ENCODE results near the gene CHST11. TPM values are rescaled to one million over a fixed set of nuclear protein-coding genes. Genes with fewer than 3 reads are reported as not detected.

The CHST11 gene
- total and polyA plus RNA-seq, 7 donors = 0.60 to 22.8 (median 10.0) TPM

DNA sequence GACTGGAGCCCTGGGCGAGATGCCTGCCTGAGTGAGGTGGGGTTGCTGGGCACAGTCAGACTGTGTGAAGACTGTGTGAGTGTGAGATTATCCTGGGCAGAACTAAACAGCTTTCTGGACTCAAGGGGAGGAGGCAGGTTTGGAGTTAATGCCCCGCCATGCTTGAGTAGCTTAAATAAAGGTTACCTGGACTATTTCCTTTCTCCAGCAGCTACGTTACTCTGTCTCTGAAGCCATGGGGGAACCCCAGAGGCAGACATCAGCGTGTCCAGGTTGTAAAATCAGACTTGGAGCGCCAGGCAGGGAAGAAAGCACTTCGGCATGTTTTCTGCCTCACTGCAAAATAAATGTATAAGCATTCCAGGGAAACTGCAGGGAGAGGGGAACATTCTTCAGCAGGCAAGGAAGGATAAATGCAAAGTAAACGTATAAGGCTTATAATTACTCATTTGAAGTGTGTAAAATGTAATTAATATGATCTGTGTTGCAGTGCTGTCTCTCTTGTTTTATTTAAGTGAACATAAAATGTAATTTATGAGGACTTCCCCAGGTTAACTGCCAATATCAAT is 129.7 kb downstream of the CHST11 start:
- Histone ChIP-seq H3K4me3 (no peak overlapping the region), H3K27me3 (no peaks in the 10 kb centered on the region), H3K36me3 (no peaks in the 10 kb centered on the region), H3K9me3 (no peaks in the 10 kb centered on the region), H3K4me1 (peaks cover 2 to 21% (median 9%) of the 10 kb centered on the region in 4 donors), H3K27ac (no peak overlapping the region)
- TF ChIP-seq POLR2A (IDR thresholded peaks at IDR 0.05) = no peak
- TF ChIP-seq, protein P1, sequence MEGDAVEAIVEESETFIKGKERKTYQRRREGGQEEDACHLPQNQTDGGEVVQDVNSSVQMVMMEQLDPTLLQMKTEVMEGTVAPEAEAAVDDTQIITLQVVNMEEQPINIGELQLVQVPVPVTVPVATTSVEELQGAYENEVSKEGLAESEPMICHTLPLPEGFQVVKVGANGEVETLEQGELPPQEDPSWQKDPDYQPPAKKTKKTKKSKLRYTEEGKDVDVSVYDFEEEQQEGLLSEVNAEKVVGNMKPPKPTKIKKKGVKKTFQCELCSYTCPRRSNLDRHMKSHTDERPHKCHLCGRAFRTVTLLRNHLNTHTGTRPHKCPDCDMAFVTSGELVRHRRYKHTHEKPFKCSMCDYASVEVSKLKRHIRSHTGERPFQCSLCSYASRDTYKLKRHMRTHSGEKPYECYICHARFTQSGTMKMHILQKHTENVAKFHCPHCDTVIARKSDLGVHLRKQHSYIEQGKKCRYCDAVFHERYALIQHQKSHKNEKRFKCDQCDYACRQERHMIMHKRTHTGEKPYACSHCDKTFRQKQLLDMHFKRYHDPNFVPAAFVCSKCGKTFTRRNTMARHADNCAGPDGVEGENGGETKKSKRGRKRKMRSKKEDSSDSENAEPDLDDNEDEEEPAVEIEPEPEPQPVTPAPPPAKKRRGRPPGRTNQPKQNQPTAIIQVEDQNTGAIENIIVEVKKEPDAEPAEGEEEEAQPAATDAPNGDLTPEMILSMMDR (IDR thresholded peaks at IDR 0.05) = no peak
- TF ChIP-seq POLR2AphosphoS5 (IDR thresholded peaks at IDR 0.05) = no peak
- no peak for TF ChIP-seq EP300 (IDR thresholded peaks at IDR 0.05)
- intact Hi-C loops (cut with DNase I) = no loop called here
- WGBS, 2 donors = 31 to 63% methylated on average over 7 of the region's 7 CpGs
- no peak for DNase-seq

DNA sequence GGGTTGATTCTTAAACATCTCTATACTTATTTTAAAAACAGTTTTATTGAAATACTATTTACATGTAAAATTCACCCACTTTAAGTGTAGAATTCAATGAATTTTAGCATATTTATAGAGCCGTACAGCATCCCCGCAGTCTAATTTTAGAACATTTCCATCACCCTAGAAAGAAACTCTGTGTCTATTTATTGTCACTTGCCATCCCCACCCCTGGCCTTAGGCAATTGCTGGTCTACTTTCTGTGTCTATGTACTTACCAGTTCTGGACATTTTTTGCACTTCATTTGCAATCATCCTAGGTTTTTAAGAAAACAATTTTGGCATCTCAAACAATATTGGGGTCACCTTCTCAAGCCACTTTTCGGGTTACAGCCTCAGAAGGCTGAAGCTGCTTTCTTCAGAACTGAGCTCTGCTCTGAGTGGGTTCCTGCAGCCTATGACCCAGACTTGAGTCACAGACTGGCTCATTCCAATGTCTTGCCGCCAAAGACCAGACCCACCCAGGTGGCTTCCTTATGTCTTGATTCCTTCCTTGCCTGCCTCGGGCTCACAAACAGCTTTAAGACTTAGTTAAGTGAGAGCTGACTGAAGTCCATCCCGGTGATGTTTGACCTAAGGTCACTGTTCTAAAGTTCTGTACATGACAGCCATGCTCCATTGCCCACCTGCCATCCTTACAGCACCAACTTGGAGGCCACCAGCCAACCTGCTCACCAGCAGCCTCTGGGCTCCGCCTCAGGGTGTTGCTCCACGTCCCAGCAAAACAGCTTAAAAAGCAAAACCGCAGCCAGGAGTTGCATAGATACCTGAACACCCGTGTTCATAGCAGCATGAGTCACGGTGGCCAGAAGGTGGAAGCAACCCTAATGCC is 131.5 kb downstream of the CHST11 start:
- Histone ChIP-seq H3K36me3 (no peaks in the 10 kb centered on the region), H3K4me3 (no peak overlapping the region), H3K9me3 (no peaks in the 10 kb centered on the region), H3K27ac (no peak overlapping the region), H3K27me3 (no peaks in the 10 kb centered on the region), H3K4me1 (peaks cover 2 to 21% (median 9%) of the 10 kb centered on the region in 4 donors)
- intact Hi-C loops (cut with DNase I) = no loop called here
- WGBS, 2 donors = 82 to 90% methylated on average over 11 of the region's 11 CpGs
- TF ChIP-seq POLR2AphosphoS5 (IDR thresholded peaks at IDR 0.05) (no peak), EP300 (IDR thresholded peaks at IDR 0.05) (no peak)
- DNase-seq = no peak

DNA sequence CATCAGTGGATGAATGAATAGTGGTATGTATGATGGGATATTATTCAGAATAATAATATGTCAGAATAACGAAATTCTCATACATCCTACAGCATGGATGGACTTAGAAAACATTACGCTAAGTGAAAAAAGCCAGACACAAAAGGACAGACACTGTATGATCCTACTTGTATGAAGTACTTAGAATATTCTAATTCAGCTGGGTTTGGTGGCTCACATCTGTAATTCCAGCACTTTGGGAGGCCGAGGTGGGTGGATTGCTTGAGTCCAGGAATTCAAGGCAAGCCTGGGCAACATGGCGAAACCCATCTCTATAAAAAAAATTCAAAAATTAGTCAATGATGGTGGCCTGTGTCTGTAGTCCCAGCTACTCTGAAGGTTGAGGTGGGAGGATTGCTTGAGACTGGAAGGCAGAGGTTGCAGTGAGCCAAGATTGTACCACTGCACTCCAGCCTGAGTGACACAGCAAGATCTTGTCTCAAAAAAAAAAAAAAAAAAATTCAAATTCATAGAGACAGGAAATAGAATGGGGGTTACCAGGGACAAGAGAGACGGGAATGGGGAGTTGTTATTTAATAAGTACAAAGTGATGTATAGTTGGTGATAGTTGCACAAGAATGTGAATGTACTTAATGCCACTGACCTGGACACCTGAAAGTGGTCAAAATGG is 132.3 kb downstream of the CHST11 start:
- intact Hi-C loops (cut with DNase I) = no loop called here
- H3K36me3 ChIP-seq = no peaks in the 10 kb centered on the region
- TF ChIP-seq EP300 (IDR thresholded peaks at IDR 0.05) (no peak), POLR2AphosphoS5 (IDR thresholded peaks at IDR 0.05) (no peak), POLR2A (IDR thresholded peaks at IDR 0.05) (no peak)
- TF ChIP-seq, protein P1 (IDR thresholded peaks at IDR 0.05) = no peak

DNA sequence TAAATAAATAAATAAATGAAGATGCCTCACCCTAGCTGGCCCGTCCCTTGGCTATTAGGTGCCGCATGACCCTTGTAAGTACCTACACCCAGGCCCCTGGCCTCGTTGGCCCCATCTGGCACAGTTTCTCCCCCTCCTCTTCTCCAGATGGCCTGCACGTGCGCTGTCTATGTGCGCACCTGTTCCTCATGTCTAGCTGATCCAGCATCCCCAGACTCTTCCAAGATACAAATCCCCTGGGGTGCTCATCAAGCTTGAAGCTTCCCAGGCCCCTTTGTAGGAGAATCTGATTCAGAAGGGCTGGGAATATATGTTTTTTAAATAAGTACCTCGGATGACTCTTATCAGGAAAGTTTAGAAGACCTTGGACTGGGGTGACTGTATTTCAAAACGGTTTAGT is 133.3 kb downstream of the CHST11 start:
- H3K4me3 ChIP-seq = no peak overlapping the region
- H3K4me1 ChIP-seq = peaks cover 2 to 21% (median 9%) of the 10 kb centered on the region in 4 donors
- H3K36me3 ChIP-seq = no peaks in the 10 kb centered on the region
- DNase-seq = no peak
- TF ChIP-seq, protein P1 (IDR thresholded peaks at IDR 0.05) = no peak
- no peak for TF ChIP-seq EP300 (IDR thresholded peaks at IDR 0.05)
- no peak for TF ChIP-seq POLR2A (IDR thresholded peaks at IDR 0.05)
- TF ChIP-seq POLR2AphosphoS5 (IDR thresholded peaks at IDR 0.05) = no peak
- H3K27ac ChIP-seq = no peak overlapping the region
- no peaks in the 10 kb centered on the region for H3K27me3 ChIP-seq
- H3K9me3 ChIP-seq = no peaks in the 10 kb centered on the region
- WGBS, 2 donors = 84 to 93% methylated on average over 8 of the region's 8 CpGs
- intact Hi-C loops (cut with DNase I) = loop anchor here (10.0 kb wide), 1 partner anchor 205 kb away; no protein-coding TSS in a partner anchor

More for the DNA sequence above, 132.3 kb downstream of the CHST11 start:
- H3K27me3 ChIP-seq = no peaks in the 10 kb centered on the region
- no peak overlapping the region for H3K4me3 ChIP-seq
- 61 to 73% methylated on average over 5 of the region's 5 CpGs for WGBS, 2 donors
- peaks cover 2 to 21% (median 9%) of the 10 kb centered on the region in 4 donors for H3K4me1 ChIP-seq
- no peak overlapping the region for H3K27ac ChIP-seq
- no peak for DNase-seq
- H3K9me3 ChIP-seq = no peaks in the 10 kb centered on the region

Data from sigmoid colon (tissue), 7 donors.